GM12873 (cell line): ENCODE measurements around the gene C14orf180.

Experiments
- TF ChIP-seq, protein P1 (sequence below): IDR thresholded peaks from 2 replicates; pipeline ENCODE4 v1.5.1; 2012; ENCODE audit warnings: low read depth, mild to moderate bottlenecking, moderate library complexity, low read length, control low read depth; ENCODE audit not compliant: insufficient read depth; ENCODE audit errors: missing control alignments

Gene C14orf180

DNA sequence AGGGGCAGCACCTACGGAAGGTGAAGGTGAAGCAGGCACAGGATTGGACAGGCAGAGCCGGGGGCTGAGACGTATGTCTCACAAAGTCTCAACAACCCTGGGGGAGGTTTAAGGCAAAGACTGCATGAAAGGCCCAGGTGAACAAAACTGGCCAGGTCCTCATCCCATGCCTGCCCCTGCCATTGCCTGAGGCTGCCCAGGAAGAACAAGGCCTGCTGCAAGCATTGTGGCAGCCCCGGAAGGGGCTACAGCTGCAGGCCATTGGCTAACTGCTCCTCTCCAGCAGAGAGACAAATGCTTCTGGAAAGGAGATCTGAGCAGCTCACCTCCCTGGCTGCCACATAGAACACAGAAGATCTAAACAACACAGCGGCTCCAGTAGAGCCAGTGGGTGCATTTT lies 45.4 kb downstream of the C14orf180 start:
- TF ChIP-seq, protein P1, sequence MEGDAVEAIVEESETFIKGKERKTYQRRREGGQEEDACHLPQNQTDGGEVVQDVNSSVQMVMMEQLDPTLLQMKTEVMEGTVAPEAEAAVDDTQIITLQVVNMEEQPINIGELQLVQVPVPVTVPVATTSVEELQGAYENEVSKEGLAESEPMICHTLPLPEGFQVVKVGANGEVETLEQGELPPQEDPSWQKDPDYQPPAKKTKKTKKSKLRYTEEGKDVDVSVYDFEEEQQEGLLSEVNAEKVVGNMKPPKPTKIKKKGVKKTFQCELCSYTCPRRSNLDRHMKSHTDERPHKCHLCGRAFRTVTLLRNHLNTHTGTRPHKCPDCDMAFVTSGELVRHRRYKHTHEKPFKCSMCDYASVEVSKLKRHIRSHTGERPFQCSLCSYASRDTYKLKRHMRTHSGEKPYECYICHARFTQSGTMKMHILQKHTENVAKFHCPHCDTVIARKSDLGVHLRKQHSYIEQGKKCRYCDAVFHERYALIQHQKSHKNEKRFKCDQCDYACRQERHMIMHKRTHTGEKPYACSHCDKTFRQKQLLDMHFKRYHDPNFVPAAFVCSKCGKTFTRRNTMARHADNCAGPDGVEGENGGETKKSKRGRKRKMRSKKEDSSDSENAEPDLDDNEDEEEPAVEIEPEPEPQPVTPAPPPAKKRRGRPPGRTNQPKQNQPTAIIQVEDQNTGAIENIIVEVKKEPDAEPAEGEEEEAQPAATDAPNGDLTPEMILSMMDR, result no peak

DNA sequence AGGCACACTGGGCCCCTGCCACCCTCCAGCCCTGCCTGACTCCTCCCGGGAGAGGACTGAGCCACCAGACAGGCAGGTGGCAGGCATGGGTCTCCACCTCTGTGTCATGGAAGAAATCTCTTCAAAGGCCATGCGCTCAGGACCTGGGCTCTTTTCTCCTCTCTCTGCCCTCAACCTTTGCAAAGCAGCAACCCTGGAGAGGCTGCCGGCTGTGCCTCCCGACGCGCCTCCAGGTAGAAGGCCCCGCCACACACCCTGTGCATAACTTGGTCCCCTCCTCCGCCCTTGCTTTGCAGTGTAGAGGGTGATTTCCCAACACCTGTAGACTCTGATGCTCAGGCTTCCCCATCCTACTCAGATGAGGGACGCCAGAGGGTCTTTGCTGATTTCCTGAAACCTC lies 53.2 kb downstream of the C14orf180 start:
- TF ChIP-seq, protein P1, result no peak

DNA sequence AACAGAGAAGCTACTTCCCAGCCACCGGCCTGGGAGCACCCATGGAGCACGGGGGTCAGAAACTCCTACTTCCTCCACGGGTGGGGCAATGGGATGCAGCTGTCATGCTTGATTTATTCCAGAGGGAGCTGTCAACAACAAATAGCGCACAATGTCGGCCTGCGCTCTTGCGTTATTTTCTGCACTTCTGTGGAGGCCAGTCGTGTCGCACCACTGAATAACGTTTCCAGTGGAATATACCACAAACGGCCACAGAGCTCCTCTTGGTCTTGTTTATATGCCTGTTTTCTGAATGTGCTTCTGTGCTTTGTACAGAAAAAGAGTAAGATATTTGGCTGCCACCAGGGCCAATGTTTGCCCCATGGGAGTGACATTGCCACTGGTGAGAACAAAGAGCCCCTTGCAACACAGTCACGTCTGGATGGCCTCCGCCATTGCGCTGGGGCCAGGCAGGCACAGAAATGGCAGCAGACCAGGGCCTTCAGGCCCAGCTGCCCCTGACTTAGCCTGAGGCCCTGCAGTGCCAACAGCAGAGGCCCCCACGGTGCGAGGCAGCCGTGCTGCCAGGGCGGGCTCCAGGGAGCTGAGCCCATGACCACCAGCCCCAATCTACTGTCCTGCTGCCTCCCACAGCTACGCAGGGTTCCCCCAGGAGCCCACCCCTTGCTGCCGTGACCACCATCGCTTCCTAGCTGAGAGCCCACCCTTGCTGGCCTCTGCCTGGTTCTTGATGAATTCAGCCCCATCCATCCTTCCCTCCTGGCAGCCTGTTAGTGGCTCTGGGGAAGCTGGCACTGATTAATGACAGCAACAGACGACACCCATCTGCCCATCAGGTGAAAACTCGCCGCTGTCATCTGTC lies 53.9 kb downstream of the C14orf180 start:
- TF ChIP-seq, protein P1, result no peak

DNA sequence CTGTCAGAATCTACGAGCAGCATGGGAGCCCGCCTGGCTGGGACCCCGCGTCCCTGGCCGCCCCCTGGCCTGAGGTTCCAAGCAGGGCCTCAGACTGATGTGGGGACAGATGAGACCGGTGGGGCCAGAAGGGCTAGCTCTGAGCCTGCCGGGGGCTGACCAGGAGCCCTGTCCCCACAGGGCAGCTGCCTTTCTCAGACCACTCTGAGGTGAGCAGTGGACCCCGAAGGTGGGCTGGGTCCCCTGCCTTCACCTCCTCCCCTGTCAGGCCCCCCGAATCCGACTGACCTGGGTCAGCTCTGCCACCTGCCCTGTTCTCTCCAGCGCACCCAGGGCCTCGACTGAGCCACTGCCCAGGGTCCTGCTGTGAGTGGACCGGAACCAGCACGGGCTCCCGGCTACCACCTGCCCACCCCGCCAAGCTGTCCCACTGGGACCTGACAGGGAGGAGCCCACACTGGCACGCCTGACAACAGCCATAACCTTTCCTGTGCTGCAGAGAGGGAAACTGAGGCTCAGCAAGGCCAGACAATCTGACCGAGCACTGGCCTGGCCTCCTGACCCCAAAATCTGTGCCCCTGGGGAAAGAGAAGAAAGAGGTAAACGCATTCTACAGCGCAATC lies 54.7 kb downstream of the C14orf180 start:
- TF ChIP-seq, protein P1, result no peak

DNA sequence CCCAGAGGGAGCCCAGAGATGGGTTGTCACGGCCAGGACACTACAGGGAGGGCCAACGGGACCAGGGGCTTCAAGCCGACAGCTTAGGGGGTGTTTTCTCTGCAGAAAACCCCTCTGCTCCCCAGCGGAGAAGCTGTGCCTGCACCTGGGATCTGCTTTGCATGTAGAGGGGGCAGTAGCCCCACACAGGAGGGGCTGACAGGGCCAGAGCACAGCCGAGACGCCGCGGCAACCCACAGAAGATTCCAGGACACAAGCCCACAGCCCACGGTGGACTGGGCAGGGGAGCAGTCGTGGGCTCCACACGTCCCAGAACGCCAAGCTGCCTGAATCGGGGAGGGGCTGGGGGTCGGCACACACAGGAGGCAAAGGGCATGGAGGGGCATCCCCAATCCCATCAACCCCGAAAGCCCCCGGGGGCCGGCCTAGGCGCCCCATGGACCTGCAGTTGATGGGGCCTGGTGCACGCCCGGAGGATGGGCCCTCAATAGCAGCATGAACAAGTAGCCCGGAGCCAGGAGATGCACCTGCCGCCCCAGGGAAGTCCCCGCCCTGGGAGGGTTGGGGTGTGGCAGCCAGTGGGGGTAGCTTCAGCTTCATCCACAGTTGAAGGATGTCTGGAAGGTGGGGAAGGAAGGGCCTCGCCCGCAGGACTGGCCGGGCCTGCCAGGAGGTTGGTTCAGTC lies 55.5 kb downstream of the C14orf180 start:
- TF ChIP-seq, protein P1, result no peak

DNA sequence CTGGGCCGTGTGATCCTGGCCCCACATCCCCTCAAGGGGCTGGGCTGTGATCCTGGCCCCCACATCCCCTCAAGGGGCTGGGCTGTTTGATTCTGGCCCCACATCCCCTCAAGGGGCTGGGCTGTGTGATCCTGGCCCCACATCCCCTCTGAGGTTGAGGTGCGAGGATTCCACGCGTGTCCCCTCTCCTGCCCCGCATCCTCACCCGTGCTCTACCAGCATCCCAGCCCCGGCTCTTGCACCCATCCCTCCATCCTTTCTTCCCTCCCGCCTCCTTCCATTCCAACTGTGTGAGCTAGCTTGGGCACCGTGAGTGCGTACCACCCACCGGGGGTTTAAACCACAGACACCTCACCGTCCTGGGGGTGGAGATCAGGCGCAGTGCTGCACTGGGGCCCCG lies 56.2 kb downstream of the C14orf180 start:
- TF ChIP-seq, protein P1, result no peak

DNA sequence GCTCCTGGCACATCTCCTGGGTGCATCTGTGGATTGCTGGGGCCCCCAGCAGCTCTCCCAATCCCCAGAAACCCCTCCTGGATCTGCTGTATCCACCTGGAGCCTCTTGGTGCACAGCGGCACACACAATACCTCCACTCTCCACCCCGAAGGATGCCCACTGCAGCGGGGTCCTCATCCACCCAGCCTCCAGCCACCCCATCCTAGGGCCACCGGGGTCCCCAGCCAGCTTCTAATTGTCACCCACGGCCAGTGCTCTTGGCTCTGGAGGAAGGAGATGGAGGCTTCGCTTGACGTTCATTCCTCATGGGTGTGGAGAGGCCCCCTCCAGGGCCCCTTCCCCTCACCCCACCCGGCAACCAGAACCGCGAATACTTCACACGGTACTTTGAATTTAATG lies 56.6 kb downstream of the C14orf180 start:
- TF ChIP-seq, protein P1, result no peak
